Mammary epithelial cell (primary cell): Measurements from ENCODE around the gene CCR9.

ENCODE experiments used
- CTCF ChIP-seq, 2 donors: IDR thresholded peaks in 1 of 2; conservative IDR thresholded peaks in 1 of 2; 2 replicates each; pipeline ENCODE4 v1.5.1; 2011 to 2012; ENCODE audit warnings: inconsistent platforms in 2 of 2, low read length in 2 of 2, mild to moderate bottlenecking in 2 of 2, control low read depth in 1 of 2, low read depth in 1 of 2; ENCODE audit not compliant: insufficient read depth in 1 of 2; ENCODE audit errors: extremely low read depth in 1 of 2
- EZH2 ChIP-seq: IDR thresholded peaks from 2 replicates; pipeline ENCODE4 v1.6.1; 2012; ENCODE audit warnings: low read length, inconsistent platforms, borderline replicate concordance

- TF ChIP-seq CTCF (conservative IDR thresholded peaks at IDR 0.05 in 1 of 2, IDR thresholded peaks at IDR 0.05 in 1 of 2; ENCODE audit: extremely low read depth in 1 of 2, insufficient read depth in 1 of 2, low read depth in 1 of 2, low read length in 2 of 2) = no peak
- no peak for TF ChIP-seq EZH2
Measured at GRCh38 chr3:45946307-45946706, 60.0 kb downstream of the CCR9 start.
